ENCODE data around the gene GPR137. TPM values are rescaled to one million over a fixed set of nuclear protein-coding genes. Genes with fewer than 3 reads are reported as not detected.

GPR137 gene
- total and polyA plus RNA-seq, 9 of the 15 experiments (the other 6 are each of a cell fraction or from before 2014, with no cell fraction given): 0.32 to 26.7 (median 10.7) TPM

DNA sequence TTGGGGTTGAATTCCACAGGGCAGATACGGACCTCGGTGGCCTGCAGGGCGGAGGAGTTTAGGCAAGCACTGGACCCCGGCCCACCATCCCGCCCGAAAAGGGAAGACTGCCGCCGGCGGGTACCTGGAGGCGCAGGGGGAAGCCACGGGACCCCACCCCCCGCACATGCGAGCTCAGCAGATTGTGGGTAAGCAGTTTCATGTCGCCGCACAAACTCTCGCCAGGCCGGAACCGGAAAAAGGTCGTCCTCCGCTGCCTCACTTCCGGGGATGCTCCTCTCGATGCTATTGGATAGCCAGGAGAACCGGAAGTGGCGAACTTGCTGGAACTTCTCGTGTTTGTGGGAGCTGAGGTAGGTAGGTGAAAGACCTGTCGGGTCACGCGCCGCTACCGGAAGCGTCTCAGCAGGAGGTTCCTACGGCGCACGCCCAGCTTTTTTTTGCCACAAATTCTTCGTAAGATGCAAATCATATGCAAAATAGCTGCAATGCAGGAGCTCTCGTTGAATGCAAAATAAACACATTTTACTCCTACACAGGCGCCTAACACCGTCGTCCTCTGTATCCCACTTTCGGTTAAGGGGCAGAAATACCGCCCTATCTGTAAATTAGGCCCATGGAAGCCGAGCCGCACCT is 31.8 kb downstream of the GPR137 start, which contains the start of gene TRMT112 (continued):
- TF ChIP-seq, protein P1, sequence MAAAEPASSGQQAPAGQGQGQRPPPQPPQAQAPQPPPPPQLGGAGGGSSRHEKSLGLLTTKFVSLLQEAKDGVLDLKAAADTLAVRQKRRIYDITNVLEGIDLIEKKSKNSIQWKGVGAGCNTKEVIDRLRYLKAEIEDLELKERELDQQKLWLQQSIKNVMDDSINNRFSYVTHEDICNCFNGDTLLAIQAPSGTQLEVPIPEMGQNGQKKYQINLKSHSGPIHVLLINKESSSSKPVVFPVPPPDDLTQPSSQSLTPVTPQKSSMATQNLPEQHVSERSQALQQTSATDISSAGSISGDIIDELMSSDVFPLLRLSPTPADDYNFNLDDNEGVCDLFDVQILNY (CRISPR knock-in tag; IDR thresholded peaks at IDR 0.05): no peak
- TF ChIP-seq CREB1 (IDR thresholded peaks at IDR 0.05) (peak; percentile 71), CREB1 (CRISPR knock-in tag; IDR thresholded peaks at IDR 0.05) (no peak; the same call in 1 of the 2 replicates), ETV6 (IDR thresholded peaks at IDR 0.05; ENCODE audit: borderline replicate concordance in 1 of 2, low read depth in 2 of 2, low read length in 1 of 2) (peak in 1 of 2 experiments; percentile 24; a peak in 1 of 4 replicates), ETV6 (CRISPR knock-in tag; IDR thresholded peaks at IDR 0.05; ENCODE audit: borderline replicate concordance) (no peak), MAZ (CRISPR knock-in tag; conservative IDR thresholded peaks at IDR 0.05 in 1 of 2, IDR thresholded peaks at IDR 0.05 in 1 of 2) (no peak; a peak in 1 of 4 replicates), ZNF668 (CRISPR knock-in tag; IDR thresholded peaks at IDR 0.05) (no peak), CREM (IDR thresholded peaks at IDR 0.05; ENCODE audit: low read depth) (peak; percentile 93), GTF2E2 (tag; IDR thresholded peaks at IDR 0.05) (peak; percentile 70; the same call in 1 of the 2 replicates), SIRT6 (IDR thresholded peaks at IDR 0.05; ENCODE audit: low read depth, low read length) (no peak), POLR2G (IDR thresholded peaks at IDR 0.05; ENCODE audit: low read depth, low read length) (peak; percentile 93), ASH1L (IDR thresholded peaks at IDR 0.05; ENCODE audit: borderline replicate concordance, low read depth, partially characterized antibody) (peak; percentile 69), ZNF354B (CRISPR knock-in tag; IDR thresholded peaks at IDR 0.05) (no peak)
- TF ChIP-seq, protein P2, sequence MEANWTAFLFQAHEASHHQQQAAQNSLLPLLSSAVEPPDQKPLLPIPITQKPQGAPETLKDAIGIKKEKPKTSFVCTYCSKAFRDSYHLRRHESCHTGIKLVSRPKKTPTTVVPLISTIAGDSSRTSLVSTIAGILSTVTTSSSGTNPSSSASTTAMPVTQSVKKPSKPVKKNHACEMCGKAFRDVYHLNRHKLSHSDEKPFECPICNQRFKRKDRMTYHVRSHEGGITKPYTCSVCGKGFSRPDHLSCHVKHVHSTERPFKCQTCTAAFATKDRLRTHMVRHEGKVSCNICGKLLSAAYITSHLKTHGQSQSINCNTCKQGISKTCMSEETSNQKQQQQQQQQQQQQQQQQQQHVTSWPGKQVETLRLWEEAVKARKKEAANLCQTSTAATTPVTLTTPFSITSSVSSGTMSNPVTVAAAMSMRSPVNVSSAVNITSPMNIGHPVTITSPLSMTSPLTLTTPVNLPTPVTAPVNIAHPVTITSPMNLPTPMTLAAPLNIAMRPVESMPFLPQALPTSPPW (CRISPR knock-in tag; IDR thresholded peaks at IDR 0.05): peak; percentile 47; the same call in 1 of the 2 replicates
- TF ChIP-seq, protein P3, sequence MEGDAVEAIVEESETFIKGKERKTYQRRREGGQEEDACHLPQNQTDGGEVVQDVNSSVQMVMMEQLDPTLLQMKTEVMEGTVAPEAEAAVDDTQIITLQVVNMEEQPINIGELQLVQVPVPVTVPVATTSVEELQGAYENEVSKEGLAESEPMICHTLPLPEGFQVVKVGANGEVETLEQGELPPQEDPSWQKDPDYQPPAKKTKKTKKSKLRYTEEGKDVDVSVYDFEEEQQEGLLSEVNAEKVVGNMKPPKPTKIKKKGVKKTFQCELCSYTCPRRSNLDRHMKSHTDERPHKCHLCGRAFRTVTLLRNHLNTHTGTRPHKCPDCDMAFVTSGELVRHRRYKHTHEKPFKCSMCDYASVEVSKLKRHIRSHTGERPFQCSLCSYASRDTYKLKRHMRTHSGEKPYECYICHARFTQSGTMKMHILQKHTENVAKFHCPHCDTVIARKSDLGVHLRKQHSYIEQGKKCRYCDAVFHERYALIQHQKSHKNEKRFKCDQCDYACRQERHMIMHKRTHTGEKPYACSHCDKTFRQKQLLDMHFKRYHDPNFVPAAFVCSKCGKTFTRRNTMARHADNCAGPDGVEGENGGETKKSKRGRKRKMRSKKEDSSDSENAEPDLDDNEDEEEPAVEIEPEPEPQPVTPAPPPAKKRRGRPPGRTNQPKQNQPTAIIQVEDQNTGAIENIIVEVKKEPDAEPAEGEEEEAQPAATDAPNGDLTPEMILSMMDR (IDR thresholded peaks at IDR 0.05 in 2 of 3, conservative IDR thresholded peaks at IDR 0.05 in 1 of 3; ENCODE audit: insufficient read depth in 2 of 3, low read depth in 1 of 3, low read length in 3 of 3): 0 out of 6 replicates have a peak, but pooled peaks of 1 of the 3 experiments have one; percentile 0
- TF ChIP-seq, protein P4, sequence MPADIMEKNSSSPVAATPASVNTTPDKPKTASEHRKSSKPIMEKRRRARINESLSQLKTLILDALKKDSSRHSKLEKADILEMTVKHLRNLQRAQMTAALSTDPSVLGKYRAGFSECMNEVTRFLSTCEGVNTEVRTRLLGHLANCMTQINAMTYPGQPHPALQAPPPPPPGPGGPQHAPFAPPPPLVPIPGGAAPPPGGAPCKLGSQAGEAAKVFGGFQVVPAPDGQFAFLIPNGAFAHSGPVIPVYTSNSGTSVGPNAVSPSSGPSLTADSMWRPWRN (IDR thresholded peaks at IDR 0.05; ENCODE audit: low read depth): peak; percentile 71
- TF ChIP-seq, protein P5, sequence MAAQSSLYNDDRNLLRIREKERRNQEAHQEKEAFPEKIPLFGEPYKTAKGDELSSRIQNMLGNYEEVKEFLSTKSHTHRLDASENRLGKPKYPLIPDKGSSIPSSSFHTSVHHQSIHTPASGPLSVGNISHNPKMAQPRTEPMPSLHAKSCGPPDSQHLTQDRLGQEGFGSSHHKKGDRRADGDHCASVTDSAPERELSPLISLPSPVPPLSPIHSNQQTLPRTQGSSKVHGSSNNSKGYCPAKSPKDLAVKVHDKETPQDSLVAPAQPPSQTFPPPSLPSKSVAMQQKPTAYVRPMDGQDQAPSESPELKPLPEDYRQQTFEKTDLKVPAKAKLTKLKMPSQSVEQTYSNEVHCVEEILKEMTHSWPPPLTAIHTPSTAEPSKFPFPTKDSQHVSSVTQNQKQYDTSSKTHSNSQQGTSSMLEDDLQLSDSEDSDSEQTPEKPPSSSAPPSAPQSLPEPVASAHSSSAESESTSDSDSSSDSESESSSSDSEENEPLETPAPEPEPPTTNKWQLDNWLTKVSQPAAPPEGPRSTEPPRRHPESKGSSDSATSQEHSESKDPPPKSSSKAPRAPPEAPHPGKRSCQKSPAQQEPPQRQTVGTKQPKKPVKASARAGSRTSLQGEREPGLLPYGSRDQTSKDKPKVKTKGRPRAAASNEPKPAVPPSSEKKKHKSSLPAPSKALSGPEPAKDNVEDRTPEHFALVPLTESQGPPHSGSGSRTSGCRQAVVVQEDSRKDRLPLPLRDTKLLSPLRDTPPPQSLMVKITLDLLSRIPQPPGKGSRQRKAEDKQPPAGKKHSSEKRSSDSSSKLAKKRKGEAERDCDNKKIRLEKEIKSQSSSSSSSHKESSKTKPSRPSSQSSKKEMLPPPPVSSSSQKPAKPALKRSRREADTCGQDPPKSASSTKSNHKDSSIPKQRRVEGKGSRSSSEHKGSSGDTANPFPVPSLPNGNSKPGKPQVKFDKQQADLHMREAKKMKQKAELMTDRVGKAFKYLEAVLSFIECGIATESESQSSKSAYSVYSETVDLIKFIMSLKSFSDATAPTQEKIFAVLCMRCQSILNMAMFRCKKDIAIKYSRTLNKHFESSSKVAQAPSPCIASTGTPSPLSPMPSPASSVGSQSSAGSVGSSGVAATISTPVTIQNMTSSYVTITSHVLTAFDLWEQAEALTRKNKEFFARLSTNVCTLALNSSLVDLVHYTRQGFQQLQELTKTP (IDR thresholded peaks at IDR 0.05; ENCODE audit: low read depth in 1 of 2, partially characterized antibody in 2 of 2): no peak
